Endodermal cell (in vitro differentiated cells): ENCODE measurements around the gene MPZL2. TPM values are rescaled to one million over a fixed set of nuclear protein-coding genes. Genes with fewer than 3 reads are reported as not detected.

Source experiments
- DNase-seq: peaks from one replicate; pipeline ENCODE4 v3.0.0-alpha.2; 2017
- H3K27ac ChIP-seq: 2 replicates; pipeline ENCODE4 v1.5.1; 2013; ENCODE audit warnings: mild to moderate bottlenecking, low read depth, low read length, moderate library complexity
- H3K27me3 ChIP-seq: 2 replicates; pipeline ENCODE4 v1.6.1; 2013; ENCODE audit warnings: mild to moderate bottlenecking, low read length, moderate library complexity; ENCODE audit not compliant: insufficient read depth, control insufficient read depth, poor library complexity, severe bottlenecking
- H3K36me3 ChIP-seq: 2 replicates; pipeline ENCODE4 v1.7.0; 2013; ENCODE audit warnings: mild to moderate bottlenecking, low read length, moderate library complexity; ENCODE audit not compliant: control insufficient read depth, insufficient read depth
- H3K4me1 ChIP-seq: one replicate; pipeline ENCODE4 v1.7.0; 2013; ENCODE audit warnings: low read length; ENCODE audit not compliant: control insufficient read depth, insufficient read depth
- H3K4me3 ChIP-seq: 2 replicates; pipeline ENCODE4 v1.5.1; 2013; ENCODE audit warnings: mild to moderate bottlenecking, low read length, moderate library complexity
- H3K9ac ChIP-seq: 2 replicates; pipeline ENCODE4 v1.6.1; 2013; ENCODE audit warnings: mild to moderate bottlenecking, low read length, moderate library complexity; ENCODE audit not compliant: poor library complexity, severe bottlenecking; ENCODE audit errors: extremely low read depth
- H3K9me3 ChIP-seq: 2 replicates; pipeline ENCODE4 v1.6.1; 2013; ENCODE audit warnings: mild to moderate bottlenecking, low read length, moderate library complexity; ENCODE audit not compliant: control insufficient read depth
- H3K27ac Mint-ChIP-seq: 2 replicates; pipeline ENCODE4 v1.8.0; 2020; ENCODE audit warnings: mixed read lengths
- H3K27me3 Mint-ChIP-seq: 2 replicates; pipeline ENCODE4 v1.8.0; 2021; ENCODE audit warnings: mild to moderate bottlenecking, mixed read lengths; ENCODE audit not compliant: insufficient read depth
- H3K36me3 Mint-ChIP-seq: 2 replicates; pipeline ENCODE4 v1.8.0; 2020; ENCODE audit warnings: low read depth, mixed read lengths
- H3K4me1 Mint-ChIP-seq: 2 replicates; pipeline ENCODE4 v1.8.0; 2020; ENCODE audit warnings: mixed read lengths
- H3K4me3 Mint-ChIP-seq: 2 replicates; pipeline ENCODE4 v1.8.0; 2020; ENCODE audit warnings: mild to moderate bottlenecking, moderate library complexity, mixed read lengths
- H3K9me3 Mint-ChIP-seq: 2 replicates; pipeline ENCODE4 v1.8.0; 2020; ENCODE audit warnings: mild to moderate bottlenecking, mixed read lengths
- CTCF ChIP-seq: fragments of 200-600 bp; sonication (generic); conservative IDR thresholded peaks from 2 replicates; pipeline ENCODE4 v1.5.0; 2021; ENCODE audit warnings: antibody characterized with exemption, mild to moderate bottlenecking
- WGBS, 2 experiments: methylation state at CpG; one replicate each; pipeline versions ENCODE4 v1.1.5 to v1.1.7; 2013; ENCODE audit warnings: missing lambda C conversion rate in 2 of 2, mixed read lengths in 1 of 2; ENCODE audit not compliant: insufficient coverage in 1 of 2, insufficient read length in 1 of 2; 5-methylcytosine and 5-hydroxymethylcytosine counted together
- total RNA-seq, 2 donors: library from RNA; stranded (reverse); fragmentation: NEBNext Ultra II Directional in 1 of 2; extraction: Animal tissue kit (Norgen Biotek cat#: 25700) in 1 of 2; gene quantifications; 2 replicates in 1 of 2; 3 replicates in 1 of 2; pipeline ENCODE4 v1.2.1, GENCODE V29; 2021

MPZL2 gene
- total RNA-seq, 2 donors from 2014 or later, result 3.2 to 4.4 TPM

- Histone ChIP-seq H3K9me3 (no peaks in the 10 kb centered on the region), H3K27me3 (peaks cover 21% of the 10 kb centered on the region), H3K4me1 (no peaks in the 10 kb centered on the region), H3K9ac (no peak overlapping the region), H3K27ac (no peak overlapping the region), H3K36me3 (no peaks in the 10 kb centered on the region), H3K4me3 (no peak overlapping the region)
- Mint-ChIP-seq H3K4me3 (no peak overlapping the region), H3K36me3 (no peaks in the 10 kb centered on the region), H3K9me3 (no peaks in the 10 kb centered on the region), H3K27ac (no peak overlapping the region), H3K27me3 (peaks cover 24% of the 10 kb centered on the region), H3K4me1 (peaks cover 7% of the 10 kb centered on the region)
- TF ChIP-seq CTCF, result no peak
- WGBS, 2 experiments, result 95 to 100% methylated on average over 1 of the region's 1 CpG
- DNase-seq, result no peak
Observed at GRCh38 chr11:118276422-118276821, 12.3 kb upstream of the MPZL2 start.

DNA sequence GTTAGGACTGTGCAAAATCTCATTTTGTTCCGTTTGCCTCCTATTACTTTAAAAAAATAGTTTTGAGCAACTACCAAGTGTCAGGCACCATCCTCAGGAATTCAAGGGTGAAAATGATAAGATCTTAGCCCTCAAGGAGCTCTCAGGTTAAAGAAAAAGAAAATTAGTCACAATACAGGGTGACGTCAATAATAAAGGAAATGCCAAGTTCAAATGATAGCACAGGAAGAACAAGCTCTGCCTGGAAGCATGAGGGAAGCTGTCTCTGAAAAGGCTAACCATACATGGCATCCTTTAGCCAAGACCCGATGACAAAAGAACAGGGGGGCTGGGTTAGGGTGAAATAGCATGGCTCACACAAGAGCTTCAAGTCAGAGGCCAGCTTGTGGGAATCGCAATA, 11.1 kb upstream of the MPZL2 start:
- no peak overlapping the region for H3K27ac ChIP-seq
- Mint-ChIP-seq H3K27ac (no peak overlapping the region), H3K4me3 (no peak overlapping the region), H3K9me3 (no peaks in the 10 kb centered on the region), H3K4me1 (peaks cover 7% of the 10 kb centered on the region), H3K27me3 (peaks cover 25% of the 10 kb centered on the region), H3K36me3 (no peaks in the 10 kb centered on the region)
- DNase-seq, result no peak
- H3K36me3 ChIP-seq, result no peaks in the 10 kb centered on the region
- H3K4me3 ChIP-seq, result no peak overlapping the region
- peaks cover 21% of the 10 kb centered on the region for H3K27me3 ChIP-seq
- 71 to 86% methylated on average over 1 to 4 of the region's 4 CpGs for WGBS, 2 experiments
- no peak for TF ChIP-seq CTCF
- H3K4me1 ChIP-seq, result no peaks in the 10 kb centered on the region
- H3K9me3 ChIP-seq, result no peaks in the 10 kb centered on the region
- H3K9ac ChIP-seq, result no peak overlapping the region

- WGBS, 2 experiments, result 100% methylated on average over 1 to 2 of the region's 2 CpGs
- H3K27ac Mint-ChIP-seq, result no peak overlapping the region
- H3K36me3 Mint-ChIP-seq, result no peaks in the 10 kb centered on the region
Observed at GRCh38 chr11:118274186-118274585, 10.1 kb upstream of the MPZL2 start.

More at GRCh38 chr11:118274186-118274585, 10.1 kb upstream of the MPZL2 start:
- H3K9me3 ChIP-seq, result no peaks in the 10 kb centered on the region
- no peak for TF ChIP-seq CTCF
- H3K36me3 ChIP-seq, result no peaks in the 10 kb centered on the region
- Mint-ChIP-seq H3K9me3 (no peaks in the 10 kb centered on the region), H3K4me3 (no peak overlapping the region), H3K4me1 (peaks cover 7% of the 10 kb centered on the region), H3K27me3 (peaks cover 33% of the 10 kb centered on the region)
- no peak for DNase-seq
- no peaks in the 10 kb centered on the region for H3K4me1 ChIP-seq
- H3K9ac ChIP-seq, result no peak overlapping the region
- peaks cover 29% of the 10 kb centered on the region for H3K27me3 ChIP-seq
- no peak overlapping the region for H3K27ac ChIP-seq
- no peak overlapping the region for H3K4me3 ChIP-seq
